MM.1S (cell line): ENCODE results near the gene OSGIN1.

ENCODE experiments used
- DNase-seq: peaks from one replicate; pipeline ENCODE4 v3.0.0-alpha.2; 2015
- H2AFZ ChIP-seq: fragments of 300-600 bp; sonication (generic); 2 replicates; pipeline ENCODE4 v1.6.0; 2016; ENCODE audit warnings: antibody characterized with exemption, low read length
- H3F3A ChIP-seq: fragments of 300-600 bp; sonication (generic); 2 replicates; pipeline ENCODE4 v1.6.1; 2016; ENCODE audit warnings: mild to moderate bottlenecking, antibody characterized with exemption, low read length, moderate library complexity, mixed read lengths; ENCODE audit not compliant: insufficient read depth
- H3K27ac ChIP-seq: fragments of 300-600 bp; sonication (generic); 2 replicates; pipeline ENCODE4 v1.5.1; 2016; ENCODE audit warnings: mild to moderate bottlenecking, low read length
- H3K27me3 ChIP-seq: fragments of 300-600 bp; sonication (generic); replicated peaks from 2 replicates; pipeline ENCODE4 v1.6.0; 2016; ENCODE audit warnings: low read length; ENCODE audit not compliant: insufficient read depth
- H3K36me3 ChIP-seq: fragments of 300-600 bp; sonication (generic); replicated peaks from 2 replicates; pipeline ENCODE4 v1.6.1; 2016; ENCODE audit warnings: mild to moderate bottlenecking, low read length, mixed read lengths; ENCODE audit not compliant: insufficient read depth
- H3K4me1 ChIP-seq: fragments of 300-600 bp; sonication (generic); 2 replicates; pipeline ENCODE4 v1.6.1; 2016; ENCODE audit warnings: low read length, mixed read lengths
- H3K4me2 ChIP-seq: fragments of 300-600 bp; sonication (generic); 2 replicates; pipeline ENCODE4 v1.6.0; 2016; ENCODE audit warnings: low read depth, low read length
- H3K4me3 ChIP-seq: fragments of 300-600 bp; sonication (generic); 2 replicates; pipeline ENCODE4 v1.5.1; 2016; ENCODE audit warnings: low read length, mixed read lengths
- H3K79me2 ChIP-seq: fragments of 300-600 bp; sonication (generic); 2 replicates; pipeline ENCODE4 v1.6.1; 2016; ENCODE audit warnings: mixed run types, low read length, mixed read lengths
- H3K9ac ChIP-seq: fragments of 300-600 bp; sonication (generic); 2 replicates; pipeline ENCODE4 v1.6.1; 2016; ENCODE audit warnings: low read length, mixed read lengths
- H3K9me2 ChIP-seq: fragments of 300-600 bp; sonication (generic); replicated peaks from 2 replicates; pipeline ENCODE4 v1.6.1; 2016; ENCODE audit warnings: mild to moderate bottlenecking, low read length, mixed read lengths; ENCODE audit not compliant: insufficient read depth
- H3K9me3 ChIP-seq: fragments of 300-600 bp; sonication (generic); replicated peaks from 2 replicates; pipeline ENCODE4 v1.6.1; 2016; ENCODE audit warnings: mild to moderate bottlenecking, low read length, mixed read lengths; ENCODE audit not compliant: insufficient read depth
- H4K20me1 ChIP-seq: fragments of 300-600 bp; sonication (generic); 2 replicates; pipeline ENCODE4 v1.6.1; 2016; ENCODE audit warnings: mild to moderate bottlenecking, low read length, moderate library complexity, mixed read lengths; ENCODE audit not compliant: insufficient read depth
- EZH2 ChIP-seq: fragments of 300-600 bp; sonication (generic); optimal IDR thresholded peaks from 2 replicates; pipeline ENCODE3; 2017; ENCODE audit warnings: low read depth, mild to moderate bottlenecking, antibody characterized with exemption, low read length, mixed read lengths

Gene OSGIN1

GRCh38 chr16:84015399-84015798, 62.4 kb downstream of the OSGIN1 start:
- Histone ChIP-seq H3K27me3 (peaks cover 23% of the 10 kb centered on the region), H3K9me3 (no peaks in the 10 kb centered on the region), H2AFZ (no peak overlapping the region), H3F3A (no peaks in the 10 kb centered on the region), H3K9ac (no peak overlapping the region), H3K79me2 (no peaks in the 10 kb centered on the region), H3K27ac (no peak overlapping the region), H3K4me1 (no peaks in the 10 kb centered on the region), H3K9me2 (no peaks in the 10 kb centered on the region), H3K36me3 (no peaks in the 10 kb centered on the region), H3K4me3 (no peak overlapping the region), H3K4me2 (no peak overlapping the region), H4K20me1 (no peaks in the 10 kb centered on the region)
- DNase-seq = no peak
- no peak for TF ChIP-seq EZH2
